Heart left ventricle (tissue), 13 donors: ENCODE data around the gene PKD2.

ENCODE experiments used
- POLR2A ChIP-seq, 2 donors: fragments of 450-650 bp; IDR thresholded peaks; one replicate each; pipeline ENCODE4 v1.6.1; 2017; ENCODE audit warnings: antibody characterized with exemption in 2 of 2, mild to moderate bottlenecking in 2 of 2, moderate library complexity in 2 of 2
- TF ChIP-seq, protein P1 (sequence below), 12 donors: fragments of 200-600 bp; sonication (generic) in 4 of 12; IDR thresholded peaks; one replicate each; pipeline versions ENCODE4 v1.5.0 to v1.8.0; 2018 to 2022; ENCODE audit warnings: antibody characterized with exemption in 12 of 12, mild to moderate bottlenecking in 5 of 12
- donor health status: ischemic (EF 13 %, LVEDD 7.1; RV severe dilation, severe dysfunction).
- donor health status: DM: no; HTN: yes; CAD: no.
- donor health status: DM: no; HTN: no; CAD: no.
- donor health status: ischemic (EF 25% LVEDD 6.9; RV normal size, moderate dysfunction).
- donor health status: ischemic (EF 25% LVEDD 5.7; RV mildly dilated, moderate dysfunction).
- donor health status: ischemic (EF 35%, LVEDD 5.7; RV mildly dilated, moderate dysfunction).
- donor health status: nonischemic (EF 11% LVEDD 7.7; RV severe dilation, severe dysfunction).
- donor health status: DM: yes; HTN: yes; CAD: no.
- donor health status: PGD.
- donor health status: ischemic (EF 29% LVEDD 5.4; RV normal size, mild dysfunction).
- donor health status: nonischemic (EF 23%, LVEDD 6.1; RV moderate dilation, normal function).

DNA sequence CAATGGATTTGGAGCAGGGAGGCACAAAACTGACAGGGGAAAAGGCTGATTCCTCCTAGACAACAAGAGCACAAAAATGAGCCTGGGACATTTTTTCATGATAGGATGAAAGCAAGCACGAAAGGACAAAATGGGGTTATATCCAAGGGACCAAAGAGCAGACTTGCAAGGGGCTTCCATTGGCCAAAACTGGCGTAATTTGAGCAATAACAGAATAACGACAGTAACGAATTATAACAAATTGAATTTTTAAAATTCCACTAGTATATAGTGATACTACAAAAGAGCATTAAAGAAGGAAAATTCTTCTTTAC, 21.6 kb upstream of the PKD2 start:
- TF ChIP-seq, protein P1, sequence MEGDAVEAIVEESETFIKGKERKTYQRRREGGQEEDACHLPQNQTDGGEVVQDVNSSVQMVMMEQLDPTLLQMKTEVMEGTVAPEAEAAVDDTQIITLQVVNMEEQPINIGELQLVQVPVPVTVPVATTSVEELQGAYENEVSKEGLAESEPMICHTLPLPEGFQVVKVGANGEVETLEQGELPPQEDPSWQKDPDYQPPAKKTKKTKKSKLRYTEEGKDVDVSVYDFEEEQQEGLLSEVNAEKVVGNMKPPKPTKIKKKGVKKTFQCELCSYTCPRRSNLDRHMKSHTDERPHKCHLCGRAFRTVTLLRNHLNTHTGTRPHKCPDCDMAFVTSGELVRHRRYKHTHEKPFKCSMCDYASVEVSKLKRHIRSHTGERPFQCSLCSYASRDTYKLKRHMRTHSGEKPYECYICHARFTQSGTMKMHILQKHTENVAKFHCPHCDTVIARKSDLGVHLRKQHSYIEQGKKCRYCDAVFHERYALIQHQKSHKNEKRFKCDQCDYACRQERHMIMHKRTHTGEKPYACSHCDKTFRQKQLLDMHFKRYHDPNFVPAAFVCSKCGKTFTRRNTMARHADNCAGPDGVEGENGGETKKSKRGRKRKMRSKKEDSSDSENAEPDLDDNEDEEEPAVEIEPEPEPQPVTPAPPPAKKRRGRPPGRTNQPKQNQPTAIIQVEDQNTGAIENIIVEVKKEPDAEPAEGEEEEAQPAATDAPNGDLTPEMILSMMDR (IDR thresholded peaks at IDR 0.05) = no peak
- TF ChIP-seq POLR2A (IDR thresholded peaks at IDR 0.05) = no peak
